A549 treated with CORT108297 at 1 μM for 4 hours (cell line): ENCODE measurements around the gene SAMD13. TPM values are rescaled to one million over a fixed set of nuclear protein-coding genes. Genes with fewer than 3 reads are reported as not detected.

Experiments used
- total RNA-seq: library from RNA; stranded (reverse); fragments of 200-300 nt; extraction: Qiagen RNA extraction; gene quantifications from 5 replicates; pipeline ENCODE4 v1.2.3, GENCODE V29; 2022

The SAMD13 gene, protein sequence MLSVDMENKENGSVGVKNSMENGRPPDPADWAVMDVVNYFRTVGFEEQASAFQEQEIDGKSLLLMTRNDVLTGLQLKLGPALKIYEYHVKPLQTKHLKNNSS
- total RNA-seq, result 0.22 to 0.65 TPM (median 0.40 TPM) in 5 replicates

DNA sequence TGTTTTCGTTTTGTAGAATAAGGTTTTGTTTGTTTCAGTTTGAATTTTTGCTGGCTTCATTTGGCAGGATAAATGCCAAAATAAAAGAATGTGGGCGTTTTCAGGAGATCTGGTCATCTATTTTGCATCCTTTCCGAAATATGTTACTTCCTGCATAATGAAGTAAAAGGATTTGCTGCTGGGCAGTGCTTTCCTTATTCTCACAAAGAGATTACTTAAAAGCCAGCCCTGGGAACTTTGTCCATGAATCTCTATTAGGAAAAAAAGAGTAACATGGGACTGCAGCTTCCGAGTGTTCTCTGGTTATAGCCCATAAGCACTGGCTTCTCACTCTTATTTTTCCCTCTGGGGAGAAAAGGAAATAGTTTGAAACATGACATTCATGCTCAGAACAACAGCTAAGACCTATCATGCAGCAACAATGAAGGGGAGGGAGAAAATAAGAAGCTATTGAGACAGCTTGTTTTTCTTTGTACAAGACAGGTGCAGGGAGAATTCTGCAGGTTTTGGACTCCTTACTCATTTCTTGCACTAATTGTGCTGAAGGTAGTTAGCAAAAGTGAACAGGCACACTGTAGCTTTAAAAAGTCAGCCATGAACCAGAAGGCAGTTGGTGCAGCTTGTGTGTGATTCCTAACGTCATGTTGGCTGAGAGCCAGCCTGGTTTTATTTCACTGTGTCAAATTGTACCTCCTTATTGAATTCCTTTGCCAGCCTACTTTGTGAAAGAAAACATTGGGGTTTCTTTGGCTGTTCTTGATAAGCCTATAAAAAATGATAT, at the start of gene SAMD13:
SAMD13 (plus strand) TSS at position 705 of the 781 bp plus-strand sequence. CDS start 1,527 bp downstream, outside the sequence.

GRCh38 chr1:84398175-84399155, 97.0 kb downstream of the SAMD13 start, which contains the start of gene DNASE2B:
Gene DNASE2B (plus strand): TSS chr1:84398484. CDS start chr1:84398565, 81 bp downstream.

Other genes starting within 250 kb of the SAMD13 start
- 6.7 to 9.7 TPM (median 8.2 TPM) in 5 replicates for gene PRKACB, start 157.4 kb upstream of the SAMD13 start, total RNA-seq
- gene DNASE2B, start 96.8 kb downstream of the SAMD13 start, total RNA-seq, result not detected in 5 replicates
- 27.7 to 35.2 TPM (median 30.6 TPM) in 5 replicates for gene RPF1, start 177.6 kb downstream of the SAMD13 start, total RNA-seq
- 0.32 to 1.1 TPM (median 0.62 TPM) in 5 replicates for gene SPATA1, start 204.7 kb downstream of the SAMD13 start, total RNA-seq
- gene GNG5, start 204.9 kb downstream of the SAMD13 start, total RNA-seq, result 176 to 210 TPM (median 177 TPM) in 5 replicates